ENCODE data around the gene ZNF398. TPM values are rescaled to one million over a fixed set of nuclear protein-coding genes. Genes with fewer than 3 reads are reported as not detected.

ZNF398 gene
- total and polyA plus RNA-seq, 10 of the 15 experiments (the other 5 are each of a cell fraction or from before 2014, with no cell fraction given), result 2.3 to 15.3 (median 10.0) TPM

DNA sequence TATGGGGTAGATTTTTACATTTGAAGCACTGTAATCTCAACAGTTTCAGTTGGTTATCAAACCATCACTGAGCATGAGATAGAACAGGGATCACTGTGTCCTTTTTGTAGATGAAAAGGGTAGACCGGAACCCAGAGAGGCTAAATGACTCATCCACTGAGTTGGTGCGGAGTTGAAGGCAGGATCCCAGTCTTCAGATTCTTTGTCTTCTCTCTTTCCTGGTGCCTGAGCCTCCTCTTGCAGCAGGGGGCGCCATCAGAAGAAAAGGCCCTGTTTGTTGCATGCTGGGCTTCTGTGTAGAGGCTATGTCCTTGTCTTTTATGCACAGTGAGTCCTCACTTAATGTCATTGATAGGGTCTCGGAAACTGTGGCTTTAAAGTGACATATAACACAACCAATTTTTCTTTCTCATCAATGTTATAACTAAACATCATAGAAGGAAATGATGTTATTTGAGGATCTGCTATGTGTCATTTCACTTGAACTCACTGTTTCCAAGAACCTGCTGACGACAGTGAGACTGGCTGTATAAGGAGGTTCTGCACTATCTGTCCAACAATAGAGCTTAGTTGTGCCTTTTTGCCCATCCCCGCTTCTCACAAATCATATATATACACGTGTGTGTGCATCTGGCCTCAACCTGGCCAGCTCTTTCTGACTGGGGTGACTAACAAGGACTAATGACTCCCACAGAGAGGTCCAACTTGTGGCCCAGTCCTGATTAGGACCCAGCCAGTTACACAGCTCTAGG is 62.4 kb downstream of the ZNF398 start (continued):
- TF ChIP-seq, protein P1, sequence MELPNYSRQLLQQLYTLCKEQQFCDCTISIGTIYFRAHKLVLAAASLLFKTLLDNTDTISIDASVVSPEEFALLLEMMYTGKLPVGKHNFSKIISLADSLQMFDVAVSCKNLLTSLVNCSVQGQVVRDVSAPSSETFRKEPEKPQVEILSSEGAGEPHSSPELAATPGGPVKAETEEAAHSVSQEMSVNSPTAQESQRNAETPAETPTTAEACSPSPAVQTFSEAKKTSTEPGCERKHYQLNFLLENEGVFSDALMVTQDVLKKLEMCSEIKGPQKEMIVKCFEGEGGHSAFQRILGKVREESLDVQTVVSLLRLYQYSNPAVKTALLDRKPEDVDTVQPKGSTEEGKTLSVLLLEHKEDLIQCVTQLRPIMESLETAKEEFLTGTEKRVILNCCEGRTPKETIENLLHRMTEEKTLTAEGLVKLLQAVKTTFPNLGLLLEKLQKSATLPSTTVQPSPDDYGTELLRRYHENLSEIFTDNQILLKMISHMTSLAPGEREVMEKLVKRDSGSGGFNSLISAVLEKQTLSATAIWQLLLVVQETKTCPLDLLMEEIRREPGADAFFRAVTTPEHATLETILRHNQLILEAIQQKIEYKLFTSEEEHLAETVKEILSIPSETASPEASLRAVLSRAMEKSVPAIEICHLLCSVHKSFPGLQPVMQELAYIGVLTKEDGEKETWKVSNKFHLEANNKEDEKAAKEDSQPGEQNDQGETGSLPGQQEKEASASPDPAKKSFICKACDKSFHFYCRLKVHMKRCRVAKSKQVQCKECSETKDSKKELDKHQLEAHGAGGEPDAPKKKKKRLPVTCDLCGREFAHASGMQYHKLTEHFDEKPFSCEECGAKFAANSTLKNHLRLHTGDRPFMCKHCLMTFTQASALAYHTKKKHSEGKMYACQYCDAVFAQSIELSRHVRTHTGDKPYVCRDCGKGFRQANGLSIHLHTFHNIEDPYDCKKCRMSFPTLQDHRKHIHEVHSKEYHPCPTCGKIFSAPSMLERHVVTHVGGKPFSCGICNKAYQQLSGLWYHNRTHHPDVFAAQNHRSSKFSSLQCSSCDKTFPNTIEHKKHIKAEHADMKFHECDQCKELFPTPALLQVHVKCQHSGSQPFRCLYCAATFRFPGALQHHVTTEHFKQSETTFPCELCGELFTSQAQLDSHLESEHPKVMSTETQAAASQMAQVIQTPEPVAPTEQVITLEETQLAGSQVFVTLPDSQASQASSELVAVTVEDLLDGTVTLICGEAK (IDR thresholded peaks at IDR 0.05; ENCODE audit: borderline replicate concordance), result no peak

DNA sequence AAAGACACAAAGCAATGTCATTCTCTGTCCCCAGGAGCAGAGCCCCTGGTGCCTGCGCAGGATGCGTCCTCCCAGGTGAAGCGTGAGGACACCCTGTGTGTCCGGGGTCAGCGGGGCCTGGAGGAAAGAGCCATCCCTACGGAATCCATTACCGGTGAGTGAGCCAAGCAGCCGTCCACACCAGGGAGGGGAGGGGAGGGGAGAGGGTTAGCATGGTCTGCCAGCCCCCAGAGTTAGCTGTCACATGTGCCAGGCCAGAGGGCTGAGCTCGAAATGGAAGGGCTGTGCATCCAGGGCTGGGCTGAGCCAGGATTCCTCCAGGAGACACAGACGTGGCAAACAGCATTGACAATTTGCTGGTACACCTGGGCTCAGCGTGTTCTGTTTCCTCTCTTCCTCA is 63.3 kb downstream of the ZNF398 start:
- Histone ChIP-seq H3K9me3 (replicated peaks; ENCODE audit: control insufficient read depth, insufficient read depth, low read length) (no peaks in the 10 kb centered on the region), H3K27me3 (replicated peaks in 1 of 2; ENCODE audit: control insufficient read depth in 2 of 2, insufficient read depth in 2 of 2, low read length in 1 of 2) (no peaks in the 10 kb centered on the region), H3K4me3 (no peak overlapping the region), H3K4me2 (ENCODE audit: control insufficient read depth, insufficient read depth) (no peak overlapping the region), H3K36me3 (ENCODE audit: control insufficient read depth in 2 of 2, insufficient read depth in 2 of 2, low read length in 1 of 2) (peaks cover 24 to 36% of the 10 kb centered on the region in 2 experiments), H2AFZ (ENCODE audit: control insufficient read depth, low read depth, low read length) (no peak overlapping the region), H3K79me2 (ENCODE audit: control insufficient read depth, insufficient read depth, low read length) (no peaks in the 10 kb centered on the region; the same call in 1 of the 2 replicates), H3K9ac (ENCODE audit: control insufficient read depth, insufficient read depth, low read length) (no peak overlapping the region), H3K4me1 (ENCODE audit: control insufficient read depth, insufficient read depth, low read length) (no peaks in the 10 kb centered on the region), H4K20me1 (ENCODE audit: control insufficient read depth, insufficient read depth) (no peaks in the 10 kb centered on the region), H3K27ac (ENCODE audit: control insufficient read depth, insufficient read depth) (no peak overlapping the region)
- in situ Hi-C loops (cut with MboI), result no loop called here
- FAIRE-seq, result no peak
- intact Hi-C loops (cut with micrococcal nuclease; ENCODE audit: unreplicated experiment), result no loop called here
- CTCF ChIA-PET, result interaction anchor here (1.1 to 1.2 kb wide), 2 partner anchors 15 to 64 kb away, joined by 4 to 5 read pairs; partner anchors contain the start of genes ZNF282 and ZNF398
- SMC1A ChIA-PET (ENCODE audit: uncharacterized antibody, unreplicated experiment), result no interaction called here
- 92% methylated on average over 11 of the region's 11 CpGs for WGBS (ENCODE audit: insufficient coverage, insufficient replicate concordance, low lambda C conversion rate, missing lambda C conversion rate)
- ATAC-seq, result no peak
- RAD21 ChIA-PET (ENCODE audit: unreplicated experiment), result no interaction called here
- TF ChIP-seq, protein P2, sequence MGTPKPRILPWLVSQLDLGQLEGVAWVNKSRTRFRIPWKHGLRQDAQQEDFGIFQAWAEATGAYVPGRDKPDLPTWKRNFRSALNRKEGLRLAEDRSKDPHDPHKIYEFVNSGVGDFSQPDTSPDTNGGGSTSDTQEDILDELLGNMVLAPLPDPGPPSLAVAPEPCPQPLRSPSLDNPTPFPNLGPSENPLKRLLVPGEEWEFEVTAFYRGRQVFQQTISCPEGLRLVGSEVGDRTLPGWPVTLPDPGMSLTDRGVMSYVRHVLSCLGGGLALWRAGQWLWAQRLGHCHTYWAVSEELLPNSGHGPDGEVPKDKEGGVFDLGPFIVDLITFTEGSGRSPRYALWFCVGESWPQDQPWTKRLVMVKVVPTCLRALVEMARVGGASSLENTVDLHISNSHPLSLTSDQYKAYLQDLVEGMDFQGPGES (IDR thresholded peaks at IDR 0.05), result no peak
- TF ChIP-seq BRCA1 (IDR thresholded peaks at IDR 0.05; ENCODE audit: low read depth, low read length), result no peak
- TF ChIP-seq, protein P3, sequence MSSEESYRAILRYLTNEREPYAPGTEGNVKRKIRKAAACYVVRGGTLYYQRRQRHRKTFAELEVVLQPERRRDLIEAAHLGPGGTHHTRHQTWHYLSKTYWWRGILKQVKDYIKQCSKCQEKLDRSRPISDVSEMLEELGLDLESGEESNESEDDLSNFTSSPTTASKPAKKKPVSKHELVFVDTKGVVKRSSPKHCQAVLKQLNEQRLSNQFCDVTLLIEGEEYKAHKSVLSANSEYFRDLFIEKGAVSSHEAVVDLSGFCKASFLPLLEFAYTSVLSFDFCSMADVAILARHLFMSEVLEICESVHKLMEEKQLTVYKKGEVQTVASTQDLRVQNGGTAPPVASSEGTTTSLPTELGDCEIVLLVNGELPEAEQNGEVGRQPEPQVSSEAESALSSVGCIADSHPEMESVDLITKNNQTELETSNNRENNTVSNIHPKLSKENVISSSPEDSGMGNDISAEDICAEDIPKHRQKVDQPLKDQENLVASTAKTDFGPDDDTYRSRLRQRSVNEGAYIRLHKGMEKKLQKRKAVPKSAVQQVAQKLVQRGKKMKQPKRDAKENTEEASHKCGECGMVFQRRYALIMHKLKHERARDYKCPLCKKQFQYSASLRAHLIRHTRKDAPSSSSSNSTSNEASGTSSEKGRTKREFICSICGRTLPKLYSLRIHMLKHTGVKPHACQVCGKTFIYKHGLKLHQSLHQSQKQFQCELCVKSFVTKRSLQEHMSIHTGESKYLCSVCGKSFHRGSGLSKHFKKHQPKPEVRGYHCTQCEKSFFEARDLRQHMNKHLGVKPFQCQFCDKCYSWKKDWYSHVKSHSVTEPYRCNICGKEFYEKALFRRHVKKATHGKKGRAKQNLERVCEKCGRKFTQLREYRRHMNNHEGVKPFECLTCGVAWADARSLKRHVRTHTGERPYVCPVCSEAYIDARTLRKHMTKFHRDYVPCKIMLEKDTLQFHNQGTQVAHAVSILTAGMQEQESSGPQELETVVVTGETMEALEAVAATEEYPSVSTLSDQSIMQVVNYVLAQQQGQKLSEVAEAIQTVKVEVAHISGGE (CRISPR knock-in tag; IDR thresholded peaks at IDR 0.05), result no peak
- no peak for TF ChIP-seq NBN (IDR thresholded peaks at IDR 0.05)
- TF ChIP-seq SMAD1 (IDR thresholded peaks at IDR 0.05; ENCODE audit: low read depth, partially characterized antibody), result no peak
- TF ChIP-seq MTA2 (IDR thresholded peaks at IDR 0.05; ENCODE audit: low read depth), result no peak
- TF ChIP-seq, protein P4, sequence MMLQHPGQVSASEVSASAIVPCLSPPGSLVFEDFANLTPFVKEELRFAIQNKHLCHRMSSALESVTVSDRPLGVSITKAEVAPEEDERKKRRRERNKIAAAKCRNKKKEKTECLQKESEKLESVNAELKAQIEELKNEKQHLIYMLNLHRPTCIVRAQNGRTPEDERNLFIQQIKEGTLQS (IDR thresholded peaks at IDR 0.05; ENCODE audit: borderline replicate concordance, extremely low read depth, low read depth, low read length), result no peak
- no peak for TF ChIP-seq CHD2 (IDR thresholded peaks at IDR 0.05; ENCODE audit: borderline replicate concordance, low read depth, low read length)
- no peak for TF ChIP-seq PML (IDR thresholded peaks at IDR 0.05; ENCODE audit: low read length)
- TF ChIP-seq HCFC1 (IDR thresholded peaks at IDR 0.05; ENCODE audit: low read length), result no peak
- no peak for TF ChIP-seq STAT1 (conservative IDR thresholded peaks at IDR 0.05)
- TF ChIP-seq MYB (IDR thresholded peaks at IDR 0.05; ENCODE audit: borderline replicate concordance, low read depth, low read length), result no peak
- no TSS peak for BruUV-seq (replicated peaks)
- no peak for DNase-seq (ENCODE audit: low read depth, low spot score)
- POLR2A ChIA-PET, result no interaction called here
